ENCODE results near the gene GSN. TPM values are rescaled to one million over a fixed set of nuclear protein-coding genes. Genes with fewer than 3 reads are reported as not detected.

GSN gene
- total RNA-seq, 1 donor from 2014 or later: 1,127 TPM

- peak; percentile 61 for DNase-seq
Measured at GRCh38 chr9:121376214-121376830, 108.4 kb downstream of the GSN start.

- no peak for DNase-seq
Measured at GRCh38 chr9:121380846-121381245, 112.9 kb downstream of the GSN start.

Other genes with a start within 250 kb of the GSN start
- 2.2 and 2.6 TPM in 2 replicates for gene C5, start 217.9 kb upstream of the GSN start, total RNA-seq
- 15.1 and 22.0 TPM in 2 replicates for gene CNTRL, start 193.2 kb upstream of the GSN start, total RNA-seq
- gene RAB14, start 66.3 kb upstream of the GSN start, total RNA-seq: 28.9 and 54.8 TPM in 2 replicates
- 310 and 473 TPM in 2 replicates for gene STOM, start 102.1 kb downstream of the GSN start, total RNA-seq
- 6.2 and 8.7 TPM in 2 replicates for gene GGTA1, start 231.7 kb downstream of the GSN start, total RNA-seq